GM21619 (cell line): ENCODE measurements around the gene CD27.
"Not testable (repeated sequence)": the region's sequence is repeated elsewhere in the genome, so short reads cannot be mapped to it uniquely, and the experiment has no call there.

Experiments used
- ATAC-seq: cut with Tn5 transposase; IDR thresholded peaks from one replicate; pipeline ENCODE4 v1.9.1; 2021; ENCODE audit not compliant: unreplicated experiment

CD27 gene

GRCh38 chr12:6461401-6462233 lies 16.9 kb downstream of the CD27 start:
- peak; percentile 80 for ATAC-seq

GRCh38 chr12:6462234-6462995 lies 17.7 kb downstream of the CD27 start:
- ATAC-seq, result no peak

GRCh38 chr12:6463216-6463615 lies 18.5 kb downstream of the CD27 start:
- no peak for ATAC-seq

GRCh38 chr12:6463858-6464257 lies 19.1 kb downstream of the CD27 start:
- ATAC-seq, result no peak

GRCh38 chr12:6464531-6464930 lies 19.8 kb downstream of the CD27 start:
- no peak for ATAC-seq

- no peak for ATAC-seq
Measured at GRCh38 chr12:6465467-6466183, 20.9 kb downstream of the CD27 start.

- ATAC-seq, result no peak
Measured at GRCh38 chr12:6466184-6466573, 21.4 kb downstream of the CD27 start.

GRCh38 chr12:6466751-6467150 lies 22.0 kb downstream of the CD27 start:
- not testable (repeated sequence) for ATAC-seq

- ATAC-seq, result not testable (repeated sequence)
Measured at GRCh38 chr12:6467571-6468282, 23.0 kb downstream of the CD27 start.

- no peak for ATAC-seq
Measured at GRCh38 chr12:6468283-6468575, 23.5 kb downstream of the CD27 start.

- no peak for ATAC-seq
Measured at GRCh38 chr12:6469092-6469491, 24.3 kb downstream of the CD27 start.

GRCh38 chr12:6469609-6470374 lies 25.0 kb downstream of the CD27 start:
- no peak for ATAC-seq

- peak; percentile 90 for ATAC-seq
Measured at GRCh38 chr12:6470375-6471163, 25.8 kb downstream of the CD27 start, which contains the start of gene VAMP1. Gene VAMP1, minus strand, starts transcription at chr12:6470677. Its CDS starts 146 bp downstream, at chr12:6470531.

GRCh38 chr12:6471989-6472360 lies 27.2 kb downstream of the CD27 start:
- ATAC-seq, result no peak

- no peak for ATAC-seq
Measured at GRCh38 chr12:6472491-6472890, 27.7 kb downstream of the CD27 start.

GRCh38 chr12:6475233-6475975 lies 30.6 kb downstream of the CD27 start:
- ATAC-seq, result not testable (repeated sequence)

GRCh38 chr12:6476489-6476888 lies 31.7 kb downstream of the CD27 start:
- no peak for ATAC-seq

- not testable (repeated sequence) for ATAC-seq
Measured at GRCh38 chr12:6477601-6478377, 33.0 kb downstream of the CD27 start.
